Right renal pelvis (tissue), 4 donors: ENCODE results near the gene LYZL6. TPM values are rescaled to one million over a fixed set of nuclear protein-coding genes. Genes with fewer than 3 reads are reported as not detected.
A peak's percentile ranks its signal among the peaks of the same experiment; 100 is the strongest.

Experiments
- DNase-seq, 4 donors: peaks; one replicate each; pipeline ENCODE4 v3.0.0-alpha.2; 2013; ENCODE audit warnings: low read depth in 4 of 4, low spot score in 3 of 4, missing footprints in 1 of 4
- polyA plus RNA-seq, 4 donors: library from polyadenylated mRNA; unstranded; fragments of 120-200 nt; gene quantifications; one replicate each; pipeline ENCODE4 v1.2.1, GENCODE V29; 2013; ENCODE audit not compliant: insufficient read length in 4 of 4

The LYZL6 gene
- polyA plus RNA-seq = not detected

DNA sequence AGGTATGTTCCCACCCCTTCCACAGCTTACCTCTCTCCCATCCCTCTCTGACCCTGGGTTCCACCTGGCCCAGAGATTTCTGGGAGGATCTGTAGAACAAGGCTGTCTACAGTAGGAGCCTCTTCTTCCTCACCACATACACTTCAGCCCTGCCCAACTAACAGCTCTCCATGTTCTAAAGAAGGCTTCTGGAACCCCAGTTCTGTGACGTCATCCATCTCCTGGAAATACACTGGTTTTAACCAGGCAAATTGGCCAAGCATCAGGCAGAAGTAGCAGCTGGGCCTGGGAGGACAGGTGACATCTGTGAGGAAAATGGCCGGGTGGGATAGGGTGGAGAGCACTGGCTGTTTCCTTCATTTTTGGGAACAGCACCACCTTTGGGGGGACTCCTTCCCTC is at the start of gene LYZL6:
LYZL6 (minus strand) TSS at position 177 of the 400 bp plus-strand sequence. CDS start 4,357 bp downstream, outside the sequence.
- DNase-seq = no peak

DNA sequence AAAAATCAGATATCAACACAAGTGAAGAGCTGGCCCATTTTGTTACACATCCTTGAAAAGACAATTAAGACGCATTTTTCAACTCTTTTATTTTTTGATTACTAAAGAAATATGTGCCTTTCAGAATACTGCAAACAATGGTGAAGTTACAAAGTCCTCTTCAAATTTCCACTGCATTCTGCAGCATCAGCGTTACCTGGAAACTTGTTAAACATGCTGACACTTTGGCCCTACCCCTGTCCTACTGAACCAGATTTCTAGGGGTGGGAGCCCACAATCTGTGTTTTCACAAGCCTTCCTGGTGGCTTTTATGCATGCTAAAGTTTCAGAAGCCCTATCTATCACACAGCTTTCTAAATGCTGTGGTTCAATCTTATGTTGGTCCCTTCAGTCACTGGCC is 47.6 kb upstream of the LYZL6 start:
- DNase-seq = no peak

- DNase-seq = no peak
Measured at GRCh38 chr17:35988164-35988563, 44.7 kb upstream of the LYZL6 start.

GRCh38 chr17:35986643-35987042 is 43.1 kb upstream of the LYZL6 start, which contains the start of gene CCL14:
CCL14 (minus strand) TSS chr17:35986729; CDS start chr17:35986649, 80 bp downstream.
- DNase-seq = no peak

DNA sequence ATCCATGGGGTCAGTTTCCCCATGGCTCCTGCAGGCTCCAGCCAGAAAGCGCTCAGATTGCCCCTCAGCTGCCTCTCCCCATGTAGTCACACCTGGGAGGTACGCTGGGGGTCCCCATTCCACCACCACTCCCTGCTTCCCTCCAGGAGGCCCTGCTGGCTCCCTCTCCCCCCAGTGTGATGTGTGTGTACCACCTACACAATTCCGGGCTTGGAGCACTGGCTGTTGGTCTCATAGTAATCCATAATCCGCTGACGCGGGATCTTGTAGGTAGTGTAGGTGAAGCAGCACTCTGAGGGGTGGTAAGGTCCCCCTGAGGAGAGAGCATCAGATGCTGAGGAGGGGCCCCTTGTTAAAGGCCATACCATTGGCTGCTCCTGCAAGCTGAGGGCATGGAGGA is 40.6 kb upstream of the LYZL6 start:
- DNase-seq = no peak

- DNase-seq = no peak
Measured at GRCh38 chr17:35982409-35983191, 39.1 kb upstream of the LYZL6 start.

DNA sequence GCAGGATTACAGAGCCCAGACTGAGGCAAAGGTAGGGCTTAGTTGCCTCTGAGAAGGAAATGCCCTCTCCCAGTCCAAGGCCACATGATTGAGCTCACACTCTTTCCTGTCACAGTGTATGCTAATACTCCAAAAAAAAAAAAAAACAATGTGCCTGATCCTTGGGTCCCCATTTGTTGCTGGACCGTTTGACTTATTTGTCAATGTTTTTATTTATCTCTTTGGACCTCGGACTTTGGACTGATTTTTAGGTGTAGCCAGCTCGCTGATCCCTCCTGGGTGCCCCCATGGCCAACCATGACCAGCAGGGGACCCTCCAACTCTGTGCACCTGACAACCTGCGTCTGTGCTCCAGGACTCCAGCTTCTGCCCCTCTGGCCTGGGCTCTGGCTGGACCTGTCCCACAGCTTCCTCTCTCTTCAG is 38.4 kb upstream of the LYZL6 start:
- no peak for DNase-seq

- DNase-seq = no peak
Measured at GRCh38 chr17:35981246-35981645, 37.7 kb upstream of the LYZL6 start, which contains the start of gene CCL16. CCL16 (minus strand) TSS chr17:35981497; CDS start chr17:35981420, 77 bp downstream.

GRCh38 chr17:35978346-35978745 is 34.8 kb upstream of the LYZL6 start:
- DNase-seq = no peak

DNA sequence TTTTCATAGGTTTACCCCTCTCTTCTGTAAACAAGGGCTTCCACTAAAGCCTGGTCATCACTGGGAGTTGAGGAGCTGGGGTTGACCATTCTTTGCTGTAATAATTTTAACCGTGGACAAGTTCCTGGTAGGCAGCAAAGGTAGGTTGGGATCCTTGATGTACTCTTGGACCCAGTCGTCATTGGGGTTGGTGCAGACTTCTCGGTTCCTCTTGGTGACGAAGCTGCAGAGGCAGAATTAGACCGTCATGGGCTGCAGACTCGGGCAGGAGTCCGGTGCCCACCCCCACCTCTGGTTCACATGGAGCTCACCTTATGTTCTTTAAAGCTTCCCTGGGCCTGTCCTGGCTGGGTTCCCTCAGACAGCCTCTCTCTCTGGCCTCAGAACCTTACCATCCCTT is 34.0 kb upstream of the LYZL6 start:
- no peak for DNase-seq

DNA sequence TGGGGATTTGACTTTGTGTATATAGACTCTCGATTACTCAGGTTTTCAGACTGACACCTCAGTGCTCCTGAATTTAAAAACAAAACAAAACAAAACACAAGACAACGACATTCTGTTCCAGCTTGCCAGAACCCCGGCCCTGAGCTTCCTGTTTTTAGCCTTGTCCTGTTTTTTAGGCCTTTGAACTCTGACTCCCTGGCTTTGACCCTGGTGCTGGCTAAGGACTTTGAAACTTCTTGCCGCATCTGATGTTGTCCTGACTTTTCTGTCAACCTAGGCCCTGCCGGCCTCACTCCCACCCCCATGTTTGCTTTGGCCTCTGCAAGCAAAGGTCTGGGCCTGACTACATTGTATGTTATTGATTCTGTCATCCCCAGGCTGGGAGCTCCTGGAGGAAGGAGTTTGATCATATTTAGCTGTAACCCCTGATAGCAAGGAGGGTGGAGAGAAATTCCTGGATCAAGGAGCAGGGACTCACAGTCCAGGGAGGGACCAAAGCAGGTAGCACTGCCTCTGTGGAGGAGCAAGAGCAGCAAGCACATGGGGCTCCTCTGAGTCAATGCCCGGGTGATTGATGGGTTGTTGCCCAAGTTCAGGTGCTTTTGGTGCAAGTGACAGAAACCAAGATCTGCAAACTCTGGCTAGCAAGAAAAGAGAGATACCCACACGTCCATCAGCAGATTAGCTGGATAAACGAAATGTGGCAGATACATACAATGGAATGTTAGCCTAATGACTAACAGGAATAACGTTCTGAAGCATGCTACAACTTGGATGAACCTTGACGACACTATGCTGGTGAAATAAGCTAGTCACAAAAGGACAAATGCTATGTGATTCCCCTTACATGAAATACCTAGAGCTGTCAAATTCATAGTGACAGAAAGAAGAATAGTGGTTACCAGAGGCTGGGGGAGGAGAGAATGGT is 30.1 kb upstream of the LYZL6 start:
- no peak for DNase-seq

- no peak for DNase-seq
Measured at GRCh38 chr17:35972945-35973332, 29.4 kb upstream of the LYZL6 start.

DNA sequence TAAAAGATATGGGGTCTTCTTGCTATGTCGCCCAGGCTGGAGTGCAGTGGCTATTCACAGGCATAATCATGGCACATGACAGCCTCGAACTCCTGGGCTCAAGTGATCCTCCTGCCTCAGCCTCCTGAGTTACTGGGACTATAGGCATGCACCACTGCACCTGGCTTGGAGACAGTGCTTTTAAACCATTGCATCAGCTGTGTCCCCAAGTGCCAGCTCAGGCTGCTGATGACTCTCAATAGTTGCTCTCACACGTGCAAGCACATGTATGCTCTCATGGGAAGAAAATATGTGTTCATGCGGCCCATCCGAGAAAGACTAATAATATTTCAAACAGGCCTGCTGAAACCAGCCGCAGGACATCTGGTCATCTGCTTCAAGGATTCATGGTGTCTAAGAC is 29.0 kb upstream of the LYZL6 start:
- DNase-seq = no peak

- no peak for DNase-seq
Measured at GRCh38 chr17:35972066-35972465, 28.6 kb upstream of the LYZL6 start.

- peak; percentile 75 to 85 (median 80) for DNase-seq
Measured at GRCh38 chr17:35969558-35970380, 26.3 kb upstream of the LYZL6 start.

GRCh38 chr17:35968520-35969054 is 25.1 kb upstream of the LYZL6 start:
- DNase-seq = no peak

DNA sequence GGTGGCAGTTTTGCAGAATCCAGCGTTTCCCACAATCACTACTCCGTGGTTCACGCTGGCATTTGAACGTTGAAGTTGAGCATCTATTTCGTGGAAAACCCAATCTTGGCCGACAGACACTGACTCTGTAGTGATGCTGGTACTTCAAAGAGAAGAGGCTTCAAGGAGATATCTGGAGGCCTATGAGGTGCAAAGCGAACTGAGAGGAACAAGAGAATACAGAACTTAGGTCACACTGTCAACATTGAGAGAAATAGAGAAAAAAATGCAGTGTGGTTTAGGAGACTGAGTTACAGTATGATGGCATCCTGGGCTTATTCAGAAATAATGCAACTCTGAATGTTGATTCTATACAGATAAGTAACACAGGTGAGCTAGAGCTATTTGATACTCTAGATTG is 21.8 kb upstream of the LYZL6 start:
- DNase-seq = no peak

DNA sequence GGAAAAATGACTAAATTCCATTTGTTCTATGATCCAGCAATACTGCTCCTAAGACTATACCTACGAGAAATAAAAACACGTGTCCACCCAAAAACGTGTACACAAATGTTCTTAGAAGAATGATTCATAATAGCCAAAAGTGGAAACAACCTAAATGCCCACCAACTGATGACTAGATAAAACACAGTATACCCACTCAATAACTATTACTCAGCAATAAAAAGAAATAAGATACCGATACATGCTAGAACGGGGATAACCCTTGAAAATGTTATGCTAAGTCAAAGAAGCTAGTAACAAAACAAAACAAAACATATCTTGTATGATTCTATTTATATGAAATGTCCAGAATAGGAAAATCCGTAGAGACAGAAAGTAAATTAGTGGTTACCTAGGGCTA is 20.1 kb upstream of the LYZL6 start:
- no peak for DNase-seq

DNA sequence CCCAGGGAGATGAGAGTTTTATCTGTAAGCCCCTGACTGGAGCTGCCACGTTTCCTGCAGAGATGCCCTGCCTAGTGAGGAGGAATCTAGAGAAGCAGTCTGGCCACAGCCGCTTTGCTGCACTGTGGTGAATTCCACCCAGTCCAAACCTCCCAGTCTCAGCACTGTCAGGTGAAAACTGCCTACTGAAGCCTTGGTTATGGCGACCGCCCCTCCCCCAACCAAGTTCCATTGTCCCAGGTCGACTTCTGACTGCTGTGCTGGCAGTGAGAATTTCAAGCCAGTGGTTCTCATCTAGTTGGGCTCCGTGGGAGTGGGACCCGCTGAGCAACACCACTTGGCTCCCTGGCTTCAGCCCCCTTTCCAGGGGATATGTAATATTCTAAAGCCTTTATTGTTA is 10.2 kb upstream of the LYZL6 start:
- no peak for DNase-seq

DNA sequence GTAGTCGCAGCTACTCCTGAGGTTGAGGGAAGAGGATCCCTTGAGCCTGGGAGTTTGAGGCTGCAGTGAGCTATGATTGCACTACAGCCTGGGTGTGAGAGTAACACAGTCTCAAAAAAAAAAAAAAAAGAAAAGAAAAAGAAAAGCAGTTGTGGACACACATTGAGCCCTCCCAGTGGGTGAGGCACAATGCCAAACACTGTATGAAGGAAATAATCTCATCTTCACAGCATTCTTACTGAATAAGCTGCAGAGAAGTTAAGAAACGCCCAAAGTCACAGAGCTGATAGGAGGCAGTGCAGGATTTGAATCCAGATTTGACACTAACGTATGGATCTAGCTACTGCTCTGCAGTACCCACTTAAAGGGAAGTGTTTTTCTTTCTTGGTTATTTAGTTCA is 5.9 kb upstream of the LYZL6 start:
- no peak for DNase-seq
